GM12891 (cell line): ENCODE results near the gene HOOK2.
"Not testable (repeated sequence)": the region's sequence is repeated elsewhere in the genome, so short reads cannot be mapped to it uniquely, and the experiment has no call there.

Experiments used
- DNase-seq: peaks from one replicate; pipeline ENCODE4 v3.0.0; 2011; ENCODE audit warnings: low spot score; ENCODE audit not compliant: insufficient read length
- FAIRE-seq: peaks from 2 replicates; lab custom pipeline; 2011; peaks lifted over from hg19 to GRCh38; lab: Jason Lieb, UNC
- PAX5 ChIP-seq: IDR thresholded peaks from 2 replicates; pipeline ENCODE4 v1.6.1; 2011; ENCODE audit warnings: low read length, moderate library complexity, mild to moderate bottlenecking; ENCODE audit not compliant: insufficient read depth, severe bottlenecking
- POLR2A ChIP-seq: IDR thresholded peaks from 2 replicates; pipeline ENCODE4 v1.6.1; 2011; ENCODE audit warnings: low read depth, low read length, control low read depth
- POLR2AphosphoS5 ChIP-seq: IDR thresholded peaks from 2 replicates; pipeline ENCODE4 v1.6.1; 2011; ENCODE audit warnings: low read depth, low read length, control low read depth
- POU2F2 ChIP-seq: IDR thresholded peaks from 2 replicates; pipeline ENCODE4 v1.6.1; 2011; ENCODE audit warnings: low read depth, mild to moderate bottlenecking, control low read depth, low read length, moderate library complexity
- SPI1 ChIP-seq: IDR thresholded peaks from 2 replicates; pipeline ENCODE4 v1.6.1; 2011; ENCODE audit warnings: low read depth, low read length, control low read depth

HOOK2 gene

GRCh38 chr19:12715102-12715501 is 60.2 kb downstream of the HOOK2 start:
- DNase-seq: no peak
- FAIRE-seq: no peak
- no peak for TF ChIP-seq POLR2A
- no peak for TF ChIP-seq POU2F2
- TF ChIP-seq PAX5: no peak
- no peak for TF ChIP-seq SPI1
- no peak for TF ChIP-seq POLR2AphosphoS5

DNA sequence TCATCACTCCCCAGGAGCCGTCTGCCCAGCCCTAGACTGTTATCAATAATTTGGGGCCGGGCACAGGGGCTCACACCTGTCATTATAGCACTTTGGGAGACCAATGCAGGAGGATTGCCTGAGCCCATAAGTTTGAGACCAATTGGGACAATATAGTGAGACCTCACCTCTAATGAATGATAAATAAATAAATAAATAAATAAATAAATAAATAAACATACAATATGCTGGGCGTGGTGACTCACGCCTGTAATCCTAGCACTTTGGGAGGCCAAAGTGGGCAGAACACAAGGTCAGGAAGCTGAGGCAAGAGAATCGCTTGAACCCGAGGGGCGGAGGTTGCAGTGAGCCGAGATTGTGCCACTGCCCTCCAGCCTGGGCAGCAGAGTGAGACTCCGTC is 62.0 kb downstream of the HOOK2 start:
- FAIRE-seq, DNase-seq: not testable (repeated sequence)
